CD4-positive, CD25-positive, alpha-beta regulatory T cell (primary cell): ENCODE results near the gene PPP1R1A. TPM values are rescaled to one million over a fixed set of nuclear protein-coding genes. Genes with fewer than 3 reads are reported as not detected.
A peak's percentile ranks its signal among the peaks of the same experiment; 100 is the strongest.

Experiments
- ATAC-seq, 2 donors: fragments of 150-1000 bp; cut with Tn5 transposase; one replicate each; pipeline ENCODE4 v1.10.0; 2021; ENCODE audit warnings: low read depth in 2 of 2, moderate number of reproducible peaks in 2 of 2, moderate library complexity in 1 of 2
- DNase-seq, 3 donors: peaks; one replicate each; pipeline versions ENCODE4 v3.0.0 to v3.0.0-alpha.2; 2012 to 2022; ENCODE audit warnings: mixed read lengths in 1 of 3
- H3K27ac ChIP-seq: one replicate; pipeline ENCODE4 v1.7.0; 2013; ENCODE audit warnings: mild to moderate bottlenecking, low read length; ENCODE audit not compliant: insufficient read depth, poor library complexity, severe bottlenecking
- H3K27me3 ChIP-seq: one replicate; pipeline ENCODE4 v1.7.0; 2013; ENCODE audit warnings: low read length; ENCODE audit not compliant: control insufficient read depth, insufficient read depth
- H3K36me3 ChIP-seq: one replicate; pipeline ENCODE4 v1.7.0; 2013; ENCODE audit warnings: mild to moderate bottlenecking, low read length, moderate library complexity; ENCODE audit not compliant: control insufficient read depth, insufficient read depth
- H3K4me1 ChIP-seq: 2 replicates; pipeline ENCODE4 v1.7.0; 2013; ENCODE audit warnings: mild to moderate bottlenecking, low read length; ENCODE audit not compliant: insufficient read depth, control insufficient read depth, poor library complexity, severe bottlenecking
- H3K4me3 ChIP-seq: one replicate; pipeline ENCODE4 v1.7.0; 2013; ENCODE audit warnings: low read depth, mild to moderate bottlenecking, low read length, moderate library complexity
- H3K9me3 ChIP-seq, 2 experiments: 1 replicate in 1 of 2; 2 replicates in 1 of 2; pipeline ENCODE4 v1.7.0; 2013; ENCODE audit warnings: low read length in 2 of 2, mild to moderate bottlenecking in 1 of 2, moderate library complexity in 1 of 2; ENCODE audit not compliant: control insufficient read depth in 2 of 2
- H3K27ac Mint-ChIP-seq, 3 donors: one replicate each; pipeline ENCODE4 v1.8.0; 2020 to 2022; ENCODE audit warnings: mild to moderate bottlenecking in 3 of 3, mixed read lengths in 3 of 3, moderate library complexity in 2 of 3
- H3K27me3 Mint-ChIP-seq: one replicate; pipeline ENCODE4 v1.8.0; 2022; ENCODE audit warnings: mild to moderate bottlenecking, mixed read lengths
- H3K36me3 Mint-ChIP-seq: one replicate; pipeline ENCODE4 v1.8.0; 2020; ENCODE audit warnings: mixed read lengths
- H3K4me1 Mint-ChIP-seq, 4 donors: one replicate each; pipeline ENCODE4 v1.8.0; 2020 to 2022; ENCODE audit warnings: mixed read lengths in 4 of 4, mild to moderate bottlenecking in 1 of 4
- H3K4me3 Mint-ChIP-seq, 4 donors: one replicate each; pipeline ENCODE4 v1.8.0; 2020 to 2022; ENCODE audit warnings: mild to moderate bottlenecking in 4 of 4, mixed read lengths in 4 of 4, moderate library complexity in 3 of 4
- H3K9me3 Mint-ChIP-seq, 7 donors: one replicate each; pipeline ENCODE4 v1.8.0; 2020 to 2022; ENCODE audit warnings: mixed read lengths in 7 of 7, mild to moderate bottlenecking in 3 of 7, moderate library complexity in 2 of 7
- polyA plus RNA-seq, 4 donors: library from polyadenylated mRNA; unstranded; fragments of 300-500 nt; fragmentation: Illumina TruSeq; gene quantifications; one replicate each; pipeline ENCODE4 v1.2.3, GENCODE V29; 2021
- total RNA-seq: library from RNA; stranded (reverse); gene quantifications from one replicate; pipeline ENCODE4 v1.2.3, GENCODE V29; 2022

The PPP1R1A gene
- total and polyA plus RNA-seq, 5 donors from 2014 or later, result not detected

DNA sequence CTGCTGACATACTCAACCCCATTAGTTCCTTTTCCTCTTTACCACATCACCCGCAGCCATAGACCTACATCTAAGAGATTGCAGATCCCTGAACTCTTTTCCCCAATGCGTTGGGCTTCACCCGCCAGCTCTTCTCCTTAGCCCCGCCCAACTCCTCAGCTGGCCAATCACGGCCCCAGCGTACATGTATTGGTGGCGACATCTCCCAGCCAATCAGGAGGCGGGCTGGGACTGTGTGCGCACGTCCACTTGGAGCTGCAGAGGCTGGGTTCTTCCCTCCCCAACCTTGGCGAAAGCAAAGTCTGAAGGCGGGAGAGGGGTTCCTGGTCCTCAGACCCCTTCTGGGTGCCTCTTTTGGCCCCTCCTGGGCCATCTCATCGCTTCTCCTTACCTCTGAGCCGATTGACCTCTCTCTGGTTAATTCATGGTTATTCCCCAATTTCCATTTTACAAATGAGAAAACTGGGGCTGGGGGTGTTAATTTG is 28.0 kb downstream of the PPP1R1A start:
- Mint-ChIP-seq H3K27me3 (peaks cover 5% of the 10 kb centered on the region), H3K27ac (peak overlapping the region; percentile 84 to 99 (median 96)), H3K4me1 (peaks cover 5 to 32% (median 15%) of the 10 kb centered on the region in 4 donors), H3K36me3 (peaks cover 7% of the 10 kb centered on the region), H3K9me3 (peaks cover 0 to 1% (median 0%) of the 10 kb centered on the region in 7 donors), H3K4me3 (peak overlapping the region; percentile 71 to 94 (median 92))
- no peaks in the 10 kb centered on the region for H3K36me3 ChIP-seq
- H3K9me3 ChIP-seq, result no peaks in the 10 kb centered on the region
- H3K27ac ChIP-seq, result peak overlapping the region; percentile 80
- peaks cover 15% of the 10 kb centered on the region for H3K4me1 ChIP-seq
- no peaks in the 10 kb centered on the region for H3K27me3 ChIP-seq
- peak overlapping the region; percentile 91 for H3K4me3 ChIP-seq
- ATAC-seq, result peak; percentile 99 to 100
- peak; percentile 84 to 91 (median 85) for DNase-seq

GRCh38 chr12:54558759-54559158 is 29.7 kb downstream of the PPP1R1A start:
- H3K4me3 ChIP-seq, result no peak overlapping the region
- ATAC-seq (no peak), DNase-seq (no peak)
- H3K4me1 ChIP-seq, result peaks cover 15% of the 10 kb centered on the region
- H3K9me3 ChIP-seq, result no peaks in the 10 kb centered on the region
- Mint-ChIP-seq H3K4me3 (no peak overlapping the region), H3K27me3 (peaks cover 5% of the 10 kb centered on the region), H3K9me3 (peaks cover 0 to 1% (median 0%) of the 10 kb centered on the region in 7 donors), H3K4me1 (peaks cover 5 to 32% (median 15%) of the 10 kb centered on the region in 4 donors), H3K36me3 (peaks cover 9% of the 10 kb centered on the region), H3K27ac (no peak overlapping the region)
- H3K27me3 ChIP-seq, result no peaks in the 10 kb centered on the region
- H3K36me3 ChIP-seq, result no peaks in the 10 kb centered on the region
- H3K27ac ChIP-seq, result no peak overlapping the region

GRCh38 chr12:54558311-54558710 is 30.1 kb downstream of the PPP1R1A start:
- H3K4me3 Mint-ChIP-seq, result no peak overlapping the region
- no peaks in the 10 kb centered on the region for H3K27me3 ChIP-seq
- H3K4me1 Mint-ChIP-seq, result peaks cover 5 to 32% (median 15%) of the 10 kb centered on the region in 4 donors
- no peaks in the 10 kb centered on the region for H3K36me3 ChIP-seq
- DNase-seq, result no peak
- no peak for ATAC-seq
- no peak overlapping the region for H3K27ac Mint-ChIP-seq
- H3K4me1 ChIP-seq, result peaks cover 15% of the 10 kb centered on the region
- H3K36me3 Mint-ChIP-seq, result peaks cover 13% of the 10 kb centered on the region
- peaks cover 5% of the 10 kb centered on the region for H3K27me3 Mint-ChIP-seq
- peaks cover 0 to 1% (median 0%) of the 10 kb centered on the region in 7 donors for H3K9me3 Mint-ChIP-seq
- H3K4me3 ChIP-seq, result no peak overlapping the region
- no peaks in the 10 kb centered on the region for H3K9me3 ChIP-seq
- H3K27ac ChIP-seq, result no peak overlapping the region

- Mint-ChIP-seq H3K9me3 (peaks cover 0 to 1% (median 0%) of the 10 kb centered on the region in 7 donors), H3K4me1 (peaks cover 5 to 16% (median 9%) of the 10 kb centered on the region in 4 donors), H3K36me3 (peaks cover 13% of the 10 kb centered on the region), H3K27ac (no peak overlapping the region), H3K27me3 (peaks cover 5% of the 10 kb centered on the region), H3K4me3 (no peak overlapping the region)
- Histone ChIP-seq H3K4me1 (peaks cover 7% of the 10 kb centered on the region), H3K4me3 (no peak overlapping the region), H3K36me3 (no peaks in the 10 kb centered on the region), H3K27me3 (no peaks in the 10 kb centered on the region), H3K27ac (no peak overlapping the region), H3K9me3 (no peaks in the 10 kb centered on the region)
- ATAC-seq (no peak), DNase-seq (no peak)
Observed at GRCh38 chr12:54555670-54556257, 32.7 kb downstream of the PPP1R1A start.

DNA sequence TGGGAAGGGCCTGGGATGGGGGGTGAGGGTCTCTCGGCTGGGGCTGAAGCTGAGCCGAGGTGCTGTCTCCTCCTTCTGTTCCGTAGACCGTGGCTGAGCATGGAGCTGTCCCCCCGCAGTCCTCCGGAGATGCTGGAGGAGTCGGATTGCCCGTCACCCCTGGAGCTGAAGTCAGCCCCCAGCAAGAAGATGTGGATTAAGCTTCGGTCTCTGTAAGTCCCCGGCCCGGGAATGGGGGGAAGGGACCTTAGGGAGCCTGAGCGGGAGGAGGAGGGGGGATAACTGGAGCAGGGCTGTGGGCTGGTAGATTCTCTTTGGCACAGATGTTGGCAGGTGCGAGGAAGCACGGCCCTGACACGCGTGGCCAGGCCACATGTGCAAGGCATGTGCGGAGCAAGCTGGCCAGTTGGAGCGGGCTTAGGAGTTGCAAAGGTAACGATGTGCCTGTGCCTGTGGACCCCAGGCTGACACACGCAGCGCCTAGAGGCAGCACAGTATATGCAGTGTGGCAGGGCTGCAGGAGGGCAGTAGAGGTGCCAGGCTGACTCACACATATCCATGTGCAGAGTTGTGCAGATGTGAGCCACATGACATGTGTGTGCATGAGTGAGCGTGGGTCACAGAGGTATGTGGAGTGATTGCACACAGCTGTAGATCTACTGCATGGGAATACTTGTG is 38.5 kb downstream of the PPP1R1A start:
- H3K36me3 ChIP-seq, result peaks cover 6% of the 10 kb centered on the region
- peak overlapping the region; percentile 32 for H3K4me3 ChIP-seq
- peak in 2 of 3 donors; percentile 11 to 16 for DNase-seq
- H3K27ac ChIP-seq, result no peak overlapping the region
- Mint-ChIP-seq H3K4me1 (peaks cover 5 to 26% (median 16%) of the 10 kb centered on the region in 4 donors), H3K27me3 (peaks cover 6% of the 10 kb centered on the region), H3K36me3 (peaks cover 20% of the 10 kb centered on the region), H3K9me3 (no peaks in the 10 kb centered on the region), H3K4me3 (peak overlapping the region; percentile 81 to 90 (median 86)), H3K27ac (peak overlapping the region in 1 of 3 donors; percentile 84)
- H3K27me3 ChIP-seq, result no peaks in the 10 kb centered on the region
- no peaks in the 10 kb centered on the region for H3K9me3 ChIP-seq
- H3K4me1 ChIP-seq, result peaks cover 17% of the 10 kb centered on the region
- ATAC-seq, result peak; percentile 69 to 72

- Histone ChIP-seq H3K27ac (peak overlapping the region; percentile 9), H3K27me3 (no peaks in the 10 kb centered on the region), H3K9me3 (no peaks in the 10 kb centered on the region), H3K36me3 (peaks cover 36% of the 10 kb centered on the region), H3K4me1 (peaks cover 17% of the 10 kb centered on the region), H3K4me3 (no peak overlapping the region)
- ATAC-seq (no peak), DNase-seq (no peak)
- H3K4me3 Mint-ChIP-seq, result peak overlapping the region in 1 of 4 donors; percentile 43
- peaks cover 6% of the 10 kb centered on the region for H3K27me3 Mint-ChIP-seq
- H3K9me3 Mint-ChIP-seq, result no peaks in the 10 kb centered on the region
- H3K27ac Mint-ChIP-seq, result peak overlapping the region in 1 of 3 donors; percentile 23
- H3K36me3 Mint-ChIP-seq, result peaks cover 33% of the 10 kb centered on the region
- peaks cover 5 to 26% (median 16%) of the 10 kb centered on the region in 4 donors for H3K4me1 Mint-ChIP-seq
Observed at GRCh38 chr12:54546511-54546910, 41.9 kb downstream of the PPP1R1A start.

DNA sequence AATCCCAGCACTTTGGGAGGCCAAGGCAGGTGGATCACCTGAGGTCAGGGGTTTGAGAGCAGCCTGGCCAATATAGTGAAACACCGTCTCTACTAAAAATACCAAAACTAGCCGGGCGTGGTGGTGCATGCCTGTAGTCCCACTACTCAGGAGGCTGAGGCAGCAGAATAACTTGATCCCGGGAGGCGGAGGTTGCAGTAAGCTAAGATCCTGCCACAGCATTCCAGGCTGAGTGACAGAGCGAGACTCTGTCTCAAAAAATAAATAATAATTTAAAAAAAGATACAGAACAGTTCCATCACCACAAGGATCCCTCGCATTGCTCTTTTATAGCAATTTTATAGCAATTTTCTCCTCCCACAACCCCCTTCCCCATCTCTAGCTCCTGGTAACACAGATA is 43.7 kb downstream of the PPP1R1A start:
- peaks cover 54% of the 10 kb centered on the region for H3K36me3 ChIP-seq
- no peak for ATAC-seq
- no peaks in the 10 kb centered on the region for H3K27me3 Mint-ChIP-seq
- no peak for DNase-seq
- no peak overlapping the region for H3K27ac ChIP-seq
- H3K9me3 Mint-ChIP-seq, result no peaks in the 10 kb centered on the region
- peak overlapping the region in 1 of 3 donors; percentile 18 for H3K27ac Mint-ChIP-seq
- H3K4me1 ChIP-seq, result peaks cover 9% of the 10 kb centered on the region
- no peaks in the 10 kb centered on the region for H3K27me3 ChIP-seq
- no peaks in the 10 kb centered on the region for H3K9me3 ChIP-seq
- no peak overlapping the region for H3K4me3 Mint-ChIP-seq
- peaks cover 2 to 18% (median 11%) of the 10 kb centered on the region in 4 donors for H3K4me1 Mint-ChIP-seq
- H3K4me3 ChIP-seq, result no peak overlapping the region
- peaks cover 34% of the 10 kb centered on the region for H3K36me3 Mint-ChIP-seq
